ENCODE data around the gene MRPS9.

Gene MRPS9

DNA sequence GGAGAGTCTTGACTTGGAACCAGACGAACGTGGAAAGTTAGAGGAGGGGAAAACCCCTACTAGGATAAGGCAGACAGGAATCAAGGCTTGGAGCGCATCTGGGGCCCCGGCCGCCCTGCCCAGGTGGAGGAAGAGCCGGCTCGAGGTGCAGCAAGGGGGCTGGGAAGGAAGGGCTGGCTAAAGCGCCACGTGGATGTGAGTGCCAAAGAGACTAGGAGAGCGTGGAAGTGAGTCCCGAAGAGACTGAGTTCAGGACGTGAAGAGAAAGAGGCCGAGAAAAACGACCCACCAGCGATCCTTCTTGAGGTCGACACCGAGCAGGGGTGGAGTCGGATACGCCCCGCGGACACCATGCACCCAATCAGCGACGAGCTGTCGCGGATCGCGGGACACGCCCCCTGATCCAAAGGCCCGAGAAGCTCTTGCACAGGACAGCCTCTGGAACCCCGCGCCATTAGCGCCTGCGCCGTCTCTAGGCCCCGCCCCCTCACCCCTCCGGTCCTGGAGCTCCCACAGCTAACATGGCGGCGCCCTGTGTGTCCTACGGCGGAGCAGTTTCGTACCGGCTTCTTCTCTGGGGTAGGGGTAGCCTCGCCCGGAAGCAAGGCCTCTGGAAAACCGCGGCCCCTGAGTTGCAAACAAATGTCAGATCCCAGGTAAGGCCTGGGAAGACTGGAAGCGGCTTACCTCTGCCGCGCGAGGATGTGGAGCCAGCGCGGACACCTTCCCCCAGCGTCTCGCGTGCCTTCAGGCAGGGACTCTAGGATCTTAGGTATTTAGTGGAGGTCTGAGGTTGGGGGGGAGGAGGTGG is at the start of gene MRPS9:
Gene MRPS9 (plus strand): TSS at position 498 of the 811 bp plus-strand sequence. CDS start 24 bp downstream, at position 522.
- peak; percentile 96 for DNase-seq

GRCh38 chr2:105005181-105005951 is 32.5 kb upstream of the MRPS9 start:
- DNase-seq: no peak

GRCh38 chr2:105007367-105007766 is 30.5 kb upstream of the MRPS9 start:
- DNase-seq: no peak

- no peak for DNase-seq
These were observed 5.4 kb upstream of the MRPS9 start for GRCh38 chr2:105032476-105032875.

GRCh38 chr2:105034170-105034569 is 3.7 kb upstream of the MRPS9 start:
- no peak for DNase-seq

DNA sequence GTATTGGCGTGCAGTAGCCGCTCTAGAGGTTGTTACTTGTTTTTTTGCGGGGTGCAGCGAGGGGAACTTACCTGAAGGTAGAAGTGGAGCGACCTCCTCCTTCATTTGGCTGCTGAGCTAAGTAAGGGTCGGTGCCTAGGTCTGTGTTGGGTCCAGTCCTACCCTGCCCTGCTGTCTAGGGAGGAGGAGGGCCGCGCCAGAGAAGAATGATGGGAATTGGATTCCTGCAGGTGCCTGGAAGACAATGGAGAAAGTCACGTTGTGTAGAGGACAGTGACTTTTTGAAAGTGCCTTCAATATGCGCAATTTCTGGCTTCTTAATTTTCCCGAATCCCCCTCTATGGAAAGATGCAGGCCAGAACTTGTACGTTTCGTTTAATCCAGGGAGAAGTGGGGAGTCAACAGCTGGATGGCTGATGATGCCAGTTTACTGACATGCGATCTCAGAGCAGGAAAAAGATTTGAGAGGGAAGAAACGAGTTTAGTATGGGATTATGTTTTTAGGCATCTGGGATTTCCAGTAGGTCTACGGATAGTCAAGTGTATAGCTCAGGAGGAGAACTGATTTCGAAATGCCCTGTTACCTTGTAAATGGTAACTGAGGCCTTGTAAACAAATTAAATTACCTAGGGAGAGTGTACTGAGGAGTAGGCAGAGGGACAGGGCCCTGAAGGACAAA is 653 bp downstream of the MRPS9 start:
- peak; percentile 2 for DNase-seq

DNA sequence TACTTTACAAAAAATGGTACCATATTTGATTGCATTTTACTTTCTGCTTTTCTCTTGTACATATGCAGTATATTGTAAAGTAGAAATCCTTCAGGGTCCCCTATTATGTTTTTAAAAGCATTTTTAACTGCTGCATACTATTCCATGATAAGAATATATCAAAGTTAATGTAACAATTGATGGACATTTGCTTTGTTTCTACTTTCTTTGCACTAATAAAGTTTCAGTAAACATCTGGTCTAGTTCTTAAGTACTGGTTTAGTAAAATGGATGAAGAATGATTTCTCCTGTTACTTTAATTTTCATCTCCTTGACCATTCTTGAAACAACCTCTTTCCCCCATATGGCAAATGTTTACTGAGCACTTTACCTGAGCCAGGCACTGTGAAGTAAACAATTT is 1.7 kb downstream of the MRPS9 start:
- no peak for DNase-seq

- DNase-seq: no peak
These were observed 4.3 kb downstream of the MRPS9 start for GRCh38 chr2:105042189-105042588.

DNA sequence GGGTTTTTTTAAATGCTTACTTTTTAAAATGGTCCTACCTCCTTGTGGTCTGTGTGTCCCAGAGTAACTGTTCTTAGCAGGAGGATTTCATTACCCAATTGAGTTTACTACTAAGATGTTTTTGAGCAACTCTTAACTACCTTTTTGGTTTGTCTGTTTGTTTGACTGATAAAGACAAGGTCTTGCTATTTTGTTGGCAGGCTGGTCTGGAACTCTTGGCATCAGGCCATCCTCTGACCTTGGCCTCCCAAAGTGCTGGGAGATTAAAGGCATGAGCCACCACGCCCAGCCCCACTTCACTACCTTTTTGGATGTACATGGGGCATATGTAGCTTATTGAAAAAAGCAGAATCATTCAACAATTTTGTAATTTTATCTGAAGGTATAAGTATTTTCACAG is 14.9 kb downstream of the MRPS9 start:
- DNase-seq: no peak

- DNase-seq: no peak
These were observed 17.7 kb downstream of the MRPS9 start for GRCh38 chr2:105055613-105056012.

DNA sequence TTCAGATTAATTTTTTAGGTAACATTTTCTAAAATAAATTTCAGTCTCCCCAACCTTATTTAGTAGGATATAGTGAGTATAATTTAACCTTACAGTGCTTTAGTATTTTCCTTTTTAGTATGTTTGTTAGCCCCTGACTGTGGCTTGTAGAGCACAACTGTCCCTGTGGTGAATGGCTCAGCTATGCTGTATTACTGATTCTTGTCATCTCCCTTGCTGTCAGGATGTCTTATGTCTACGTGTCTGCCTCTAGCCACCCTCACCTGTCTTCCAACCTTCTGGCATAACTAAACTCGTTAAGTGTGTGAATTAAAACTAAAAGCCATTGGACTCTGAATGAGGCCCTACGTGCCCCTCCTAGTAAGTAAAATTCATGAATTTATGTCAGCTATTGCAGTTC is 18.4 kb downstream of the MRPS9 start:
- DNase-seq: no peak

DNA sequence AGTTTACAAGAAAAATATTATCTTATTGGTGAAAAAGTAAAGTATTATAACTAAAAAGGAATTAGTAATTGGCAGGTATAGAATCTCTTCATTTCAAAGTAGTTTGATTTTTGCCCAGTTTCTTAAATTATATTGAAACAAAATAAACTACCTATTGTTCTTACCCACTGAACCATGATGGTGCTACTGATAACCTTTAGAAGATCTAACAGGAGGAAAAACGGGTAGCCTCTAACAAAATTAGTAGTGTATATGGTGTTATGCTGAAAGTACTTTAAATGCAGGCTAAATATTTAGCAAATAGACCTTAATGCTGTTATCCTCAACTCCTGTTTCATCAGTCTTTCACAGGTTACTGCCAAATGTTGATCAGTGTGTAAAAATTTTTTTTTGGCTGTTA is 19.1 kb downstream of the MRPS9 start:
- DNase-seq: no peak

- DNase-seq: no peak
These were observed 23.7 kb downstream of the MRPS9 start for GRCh38 chr2:105061560-105061959.

DNA sequence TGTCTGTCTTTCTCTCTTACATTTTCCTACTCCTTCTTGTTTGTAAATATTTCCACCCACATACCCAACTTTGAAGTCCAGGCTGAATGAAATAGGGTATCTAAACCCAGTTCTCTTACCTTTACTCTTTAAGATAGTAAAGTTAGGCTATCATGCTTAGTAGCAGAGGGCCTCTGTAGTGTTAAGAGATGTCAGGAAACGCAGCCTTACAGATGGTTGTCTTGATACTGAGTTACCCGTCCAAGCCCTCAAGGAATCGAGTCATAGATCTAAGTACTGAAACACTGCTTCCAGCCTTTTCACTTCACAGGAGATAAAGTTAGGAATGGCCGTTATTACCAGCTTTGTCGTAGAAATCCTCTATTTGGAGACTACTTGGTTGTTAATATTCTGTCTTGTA is 24.3 kb downstream of the MRPS9 start:
- DNase-seq: no peak

GRCh38 chr2:105068387-105068786 is 30.5 kb downstream of the MRPS9 start:
- DNase-seq: no peak

DNA sequence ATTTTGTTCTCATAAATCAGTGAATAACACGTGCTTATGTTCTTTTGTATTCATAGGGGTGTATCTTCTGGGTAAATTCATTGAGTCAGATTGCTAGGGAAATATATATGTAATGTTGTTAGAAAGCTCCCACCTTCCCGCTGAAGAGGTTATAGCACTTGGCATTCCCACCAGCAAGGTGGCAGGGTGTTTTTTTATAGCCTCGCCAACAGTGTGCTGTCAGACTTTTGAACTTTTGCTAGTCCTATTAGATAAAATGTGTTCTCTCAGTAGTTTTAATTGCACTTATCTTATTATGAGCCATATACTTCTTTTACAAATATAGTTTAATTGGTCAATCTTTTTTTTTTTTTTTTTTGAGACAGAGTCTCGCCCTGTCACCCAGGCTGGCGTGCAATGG is 31.0 kb downstream of the MRPS9 start:
- no peak for DNase-seq

- DNase-seq: no peak
These were observed 32.4 kb downstream of the MRPS9 start for GRCh38 chr2:105070010-105070865.

- DNase-seq: no peak
These were observed 33.5 kb downstream of the MRPS9 start for GRCh38 chr2:105071379-105071778.

- DNase-seq: no peak
These were observed 34.2 kb downstream of the MRPS9 start for GRCh38 chr2:105072039-105072438.

DNA sequence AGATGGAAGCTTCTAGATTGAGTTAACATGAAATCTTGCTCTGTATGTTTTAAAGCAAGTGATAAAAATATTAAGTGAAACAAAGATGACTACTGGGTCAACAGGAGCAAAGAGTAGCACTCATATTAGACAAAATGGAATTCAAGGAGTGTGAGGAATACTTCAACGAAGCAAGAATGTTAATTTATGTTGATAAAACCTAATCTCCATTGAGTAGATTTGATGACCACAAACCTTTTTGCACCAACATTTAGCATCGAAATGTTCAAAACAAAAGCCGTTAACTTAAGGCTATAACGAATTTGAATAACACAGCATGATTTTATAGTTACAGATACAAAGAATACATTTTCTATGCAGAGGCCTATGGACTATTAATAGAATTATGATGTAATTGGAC is 35.7 kb downstream of the MRPS9 start:
- no peak for DNase-seq

- no peak for DNase-seq
These were observed 38.3 kb downstream of the MRPS9 start for GRCh38 chr2:105076121-105076520.

- peak; percentile 15 for DNase-seq
These were observed 41.1 kb downstream of the MRPS9 start for GRCh38 chr2:105078906-105079495.
